Activated CD8-positive, alpha-beta T cell treated with anti-CD3 and anti-CD28 coated beads, Interleukin-2, amount 10 ng/mL, durations not matched to agents 7 days and 5 days (primary cell): ENCODE measurements around the gene BMAL1. TPM values are rescaled to one million over a fixed set of nuclear protein-coding genes. Genes with fewer than 3 reads are reported as not detected.

ENCODE experiments used
- ATAC-seq: fragments of 150-1000 bp; cut with Tn5 transposase; one replicate; pipeline ENCODE4 v1.10.0; 2021; ENCODE audit warnings: moderate library complexity
- CTCF ChIA-PET: fragments of 350-600 bp; sonication (Branson Sonifier 250); formaldehyde crosslinking; loops from one replicate; lab custom pipeline; 2021; ENCODE audit warnings: antibody characterized with exemption; lab: Charles Lee
- POLR2A ChIA-PET: fragments of 350-600 bp; sonication (Branson Sonifier 250); formaldehyde crosslinking; loops from one replicate; lab custom pipeline; 2021; ENCODE audit warnings: antibody characterized with exemption; lab: Charles Lee
- DNase-seq: peaks from one replicate; pipeline ENCODE4 v3.0.0-alpha.2; 2020
- H3K27ac Mint-ChIP-seq: one replicate; pipeline ENCODE4 v1.8.0; 2021; ENCODE audit warnings: mild to moderate bottlenecking, mixed read lengths
- H3K27me3 Mint-ChIP-seq: one replicate; pipeline ENCODE4 v1.8.0; 2021; ENCODE audit warnings: low read depth, mixed read lengths
- H3K36me3 Mint-ChIP-seq: one replicate; pipeline ENCODE4 v1.8.0; 2021; ENCODE audit warnings: low read depth, mixed read lengths
- H3K4me1 Mint-ChIP-seq: one replicate; pipeline ENCODE4 v1.8.0; 2021; ENCODE audit warnings: low read depth, mixed read lengths
- H3K4me3 Mint-ChIP-seq: one replicate; pipeline ENCODE4 v1.8.0; 2021; ENCODE audit warnings: mild to moderate bottlenecking, mixed read lengths
- H3K9me3 Mint-ChIP-seq: one replicate; pipeline ENCODE4 v1.8.0; 2022; ENCODE audit warnings: mixed read lengths; ENCODE audit not compliant: insufficient read depth
- total RNA-seq, 2 experiments: library from RNA; stranded (reverse); gene quantifications; one replicate each; pipeline ENCODE4 v1.2.3, GENCODE V29; 2021

The BMAL1 gene
- total RNA-seq, 2 experiments from 2014 or later: 41.1 to 53.5 TPM

DNA sequence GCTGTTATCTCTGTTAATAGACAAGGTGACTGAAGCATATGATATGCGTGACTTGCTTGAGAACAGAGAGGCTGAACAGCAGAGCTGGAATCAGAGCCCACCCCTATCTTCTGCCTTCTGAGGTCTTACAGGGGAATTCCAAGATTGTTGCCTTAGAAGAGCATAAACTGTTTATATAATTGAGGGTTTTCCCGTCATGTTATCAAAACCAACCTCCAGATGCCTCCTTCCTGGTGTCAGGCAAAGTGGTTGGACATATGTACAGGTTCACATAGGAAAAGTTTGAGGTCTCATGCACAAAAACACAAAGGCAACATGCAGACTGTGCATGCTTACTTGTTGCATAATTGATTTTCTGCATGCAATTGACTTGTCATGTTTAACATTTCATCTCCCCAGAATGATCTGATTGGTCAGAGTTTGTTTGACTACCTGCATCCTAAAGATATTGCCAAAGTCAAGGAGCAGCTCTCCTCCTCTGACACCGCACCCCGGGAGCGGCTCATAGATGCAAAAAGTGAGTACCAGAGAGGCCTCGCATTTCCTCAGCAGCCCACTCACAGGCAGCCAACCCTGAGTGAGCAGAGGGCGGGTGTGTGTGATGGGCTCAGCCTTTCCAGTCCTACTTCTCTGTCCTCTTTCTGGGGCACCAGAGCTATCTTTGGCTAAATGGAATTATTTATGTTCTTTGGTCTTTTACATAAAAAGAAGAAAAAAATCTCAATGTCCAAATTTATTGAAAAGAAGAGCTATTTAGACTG, 88.9 kb downstream of the BMAL1 start:
- H3K4me3 Mint-ChIP-seq: no peak overlapping the region
- ATAC-seq: no peak
- ChIA-PET POLR2A (no interaction called here), CTCF (no interaction called here)
- peaks cover 47% of the 10 kb centered on the region for H3K36me3 Mint-ChIP-seq
- no peak overlapping the region for H3K27ac Mint-ChIP-seq
- H3K4me1 Mint-ChIP-seq: no peaks in the 10 kb centered on the region
- no peaks in the 10 kb centered on the region for H3K27me3 Mint-ChIP-seq
- no peak for DNase-seq
- H3K9me3 Mint-ChIP-seq: no peaks in the 10 kb centered on the region

GRCh38 chr11:13367115-13367514, 89.5 kb downstream of the BMAL1 start:
- Mint-ChIP-seq H3K4me1 (no peaks in the 10 kb centered on the region), H3K9me3 (no peaks in the 10 kb centered on the region), H3K36me3 (peaks cover 46% of the 10 kb centered on the region), H3K27ac (no peak overlapping the region), H3K27me3 (no peaks in the 10 kb centered on the region), H3K4me3 (no peak overlapping the region)
- CTCF ChIA-PET: interaction anchor here (1.4 kb wide), 1 partner anchor 11 kb away, joined by 3 read pairs; no protein-coding TSS in a partner anchor
- ATAC-seq (no peak), DNase-seq (no peak)
- POLR2A ChIA-PET: no interaction called here

DNA sequence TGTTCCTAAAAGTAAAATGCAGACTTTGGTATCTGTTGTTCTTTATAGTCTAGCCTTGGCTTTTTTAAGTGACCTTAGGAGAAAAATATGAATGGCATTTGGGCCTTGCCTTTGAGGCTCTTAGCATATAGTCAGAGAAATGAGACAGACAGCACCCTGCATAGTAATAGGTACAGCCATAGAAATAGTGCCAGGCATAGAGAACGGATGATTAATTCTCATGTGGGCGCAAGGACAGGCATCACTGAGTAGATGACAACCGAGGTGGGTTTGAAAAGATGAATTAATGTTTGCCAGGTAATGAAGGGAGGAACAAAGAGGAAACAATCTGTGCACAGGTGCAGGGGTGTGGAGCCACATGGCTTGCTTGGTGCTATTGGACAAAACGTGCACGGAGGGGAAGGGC, 90.5 kb downstream of the BMAL1 start:
- H3K9me3 Mint-ChIP-seq: no peaks in the 10 kb centered on the region
- ATAC-seq (no peak), DNase-seq (no peak)
- no peaks in the 10 kb centered on the region for H3K27me3 Mint-ChIP-seq
- H3K27ac Mint-ChIP-seq: no peak overlapping the region
- H3K4me3 Mint-ChIP-seq: no peak overlapping the region
- no peaks in the 10 kb centered on the region for H3K4me1 Mint-ChIP-seq
- POLR2A ChIA-PET: no interaction called here
- CTCF ChIA-PET: interaction anchor here (1.4 kb wide), 1 partner anchor 12 kb away, joined by 3 read pairs; no protein-coding TSS in a partner anchor
- H3K36me3 Mint-ChIP-seq: peaks cover 44% of the 10 kb centered on the region

GRCh38 chr11:13373216-13373615, 95.6 kb downstream of the BMAL1 start:
- DNase-seq (no peak), ATAC-seq (no peak)
- CTCF ChIA-PET: interaction anchor here (2.9 kb wide), 1 partner anchor 13 kb away, joined by 14 read pairs; no protein-coding TSS in a partner anchor
- no peaks in the 10 kb centered on the region for H3K27me3 Mint-ChIP-seq
- H3K9me3 Mint-ChIP-seq: no peaks in the 10 kb centered on the region
- no peak overlapping the region for H3K27ac Mint-ChIP-seq
- H3K4me3 Mint-ChIP-seq: no peak overlapping the region
- H3K4me1 Mint-ChIP-seq: no peaks in the 10 kb centered on the region
- POLR2A ChIA-PET: no interaction called here
- H3K36me3 Mint-ChIP-seq: peaks cover 49% of the 10 kb centered on the region

GRCh38 chr11:13375798-13376197, 98.2 kb downstream of the BMAL1 start:
- ChIA-PET CTCF (interaction anchor here (1.6 kb wide), 1 partner anchor 10 kb away, joined by 7 read pairs; no protein-coding TSS in a partner anchor), POLR2A (no interaction called here)
- Mint-ChIP-seq H3K4me1 (no peaks in the 10 kb centered on the region), H3K4me3 (no peak overlapping the region), H3K36me3 (peaks cover 51% of the 10 kb centered on the region), H3K9me3 (no peaks in the 10 kb centered on the region), H3K27me3 (no peaks in the 10 kb centered on the region), H3K27ac (no peak overlapping the region)
- DNase-seq (no peak), ATAC-seq (no peak)

GRCh38 chr11:13376402-13376801, 98.8 kb downstream of the BMAL1 start:
- ChIA-PET CTCF (interaction anchor here (1.6 kb wide), 1 partner anchor 9 kb away, joined by 7 read pairs; no protein-coding TSS in a partner anchor), POLR2A (no interaction called here)
- DNase-seq (no peak), ATAC-seq (no peak)
- Mint-ChIP-seq H3K27me3 (no peaks in the 10 kb centered on the region), H3K27ac (no peak overlapping the region), H3K4me1 (no peaks in the 10 kb centered on the region), H3K4me3 (no peak overlapping the region), H3K9me3 (no peaks in the 10 kb centered on the region), H3K36me3 (peaks cover 57% of the 10 kb centered on the region)

DNA sequence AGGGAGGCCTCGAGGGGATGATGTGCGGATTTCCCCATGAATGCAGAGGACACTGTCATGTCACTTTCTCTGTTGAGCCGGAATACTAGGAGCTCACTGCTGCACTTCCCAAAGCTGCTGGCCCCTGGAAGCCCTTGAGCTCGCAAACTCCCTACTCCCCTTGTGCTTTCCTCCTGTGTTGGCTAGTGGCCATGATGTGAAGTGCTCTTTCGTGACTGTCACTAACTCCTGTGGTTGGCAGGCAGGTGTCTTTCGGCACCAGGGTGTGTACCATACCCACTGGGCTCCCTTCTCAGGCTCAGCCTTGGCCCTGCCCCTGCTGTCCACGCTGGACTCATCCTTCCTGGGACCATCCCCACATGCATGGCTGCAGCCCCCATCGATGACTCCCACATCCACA, 99.2 kb downstream of the BMAL1 start:
- CTCF ChIA-PET: no interaction called here
- POLR2A ChIA-PET: no interaction called here

DNA sequence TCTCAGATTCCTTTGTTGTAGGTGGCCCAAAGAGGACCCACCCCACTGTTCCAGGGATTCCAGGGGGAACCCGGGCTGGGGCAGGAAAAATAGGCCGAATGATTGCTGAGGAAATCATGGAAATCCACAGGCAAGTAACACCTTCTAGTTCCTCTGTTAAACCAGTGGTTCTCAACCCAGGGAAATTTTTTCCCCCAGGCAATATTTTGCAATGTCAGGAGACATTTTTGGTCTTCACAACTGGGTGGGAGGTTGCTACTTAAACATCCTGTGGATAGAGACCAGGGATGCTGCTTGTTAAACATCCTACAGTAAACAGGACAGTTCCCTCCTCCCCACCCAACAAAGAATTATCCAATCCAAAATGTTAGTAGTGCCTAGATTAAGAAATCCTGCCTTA, 100.7 kb downstream of the BMAL1 start:
- CTCF ChIA-PET: no interaction called here

More for the DNA sequence above, 99.2 kb downstream of the BMAL1 start:
- no peaks in the 10 kb centered on the region for H3K27me3 Mint-ChIP-seq
- no peak overlapping the region for H3K4me3 Mint-ChIP-seq
- no peaks in the 10 kb centered on the region for H3K9me3 Mint-ChIP-seq
- no peak overlapping the region for H3K27ac Mint-ChIP-seq
- peaks cover 61% of the 10 kb centered on the region for H3K36me3 Mint-ChIP-seq
- ATAC-seq (no peak), DNase-seq (no peak)
- H3K4me1 Mint-ChIP-seq: no peaks in the 10 kb centered on the region

DNA sequence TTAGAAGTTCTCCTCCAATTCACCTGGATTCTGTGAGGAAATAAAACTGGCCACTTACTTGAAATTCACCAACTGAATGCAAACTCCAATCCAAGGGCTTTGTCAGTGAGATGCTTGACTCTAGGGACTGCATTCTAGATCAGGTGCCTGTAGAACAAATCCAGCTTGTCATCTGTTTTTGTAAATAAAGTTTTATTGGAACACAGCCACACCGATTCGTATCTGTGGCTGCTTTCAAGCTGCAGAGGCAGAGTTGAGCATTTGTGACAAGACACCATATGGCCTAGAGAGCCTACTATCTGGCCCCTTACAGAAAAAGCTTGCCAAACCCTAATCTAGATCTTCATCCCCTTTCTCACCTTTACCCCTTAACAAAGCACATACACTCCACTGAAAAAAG, 103.1 kb downstream of the BMAL1 start:
- Mint-ChIP-seq H3K9me3 (no peaks in the 10 kb centered on the region), H3K36me3 (peaks cover 62% of the 10 kb centered on the region), H3K4me1 (no peaks in the 10 kb centered on the region), H3K27ac (no peak overlapping the region), H3K4me3 (no peak overlapping the region), H3K27me3 (no peaks in the 10 kb centered on the region)
- POLR2A ChIA-PET: no interaction called here
- DNase-seq (no peak), ATAC-seq (no peak)
- CTCF ChIA-PET: no interaction called here

More for the DNA sequence above, 100.7 kb downstream of the BMAL1 start:
- Mint-ChIP-seq H3K9me3 (no peaks in the 10 kb centered on the region), H3K4me3 (no peak overlapping the region), H3K27me3 (no peaks in the 10 kb centered on the region), H3K4me1 (no peaks in the 10 kb centered on the region), H3K36me3 (peaks cover 72% of the 10 kb centered on the region), H3K27ac (no peak overlapping the region)
- DNase-seq (no peak), ATAC-seq (no peak)
- POLR2A ChIA-PET: no interaction called here

DNA sequence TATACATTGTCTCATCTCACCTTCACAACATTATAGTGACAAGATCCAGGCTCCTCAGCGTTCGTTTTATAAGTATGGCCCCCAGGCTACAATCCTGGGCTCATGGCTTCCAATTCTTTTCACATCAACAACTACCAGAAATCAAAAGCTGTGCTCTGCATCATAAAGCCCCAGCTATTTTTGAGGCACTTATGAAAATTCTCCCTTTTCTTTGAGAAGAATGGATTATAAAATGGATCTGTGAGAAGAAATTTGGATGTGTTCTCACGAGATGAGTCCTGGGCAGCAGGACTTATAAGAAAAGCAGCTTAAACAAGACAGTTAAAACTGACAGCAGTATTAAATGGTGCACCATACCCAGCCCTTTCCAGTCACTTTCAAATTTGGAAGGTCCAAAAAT, 105.2 kb downstream of the BMAL1 start:
- ChIA-PET POLR2A (no interaction called here), CTCF (interaction anchor here (1.2 to 1.3 kb wide), 3 partner anchors 18 to 41 kb away, joined by 3 read pairs; no protein-coding TSS in a partner anchor)
- Mint-ChIP-seq H3K27me3 (no peaks in the 10 kb centered on the region), H3K4me3 (no peak overlapping the region), H3K27ac (no peak overlapping the region), H3K4me1 (no peaks in the 10 kb centered on the region), H3K36me3 (peaks cover 61% of the 10 kb centered on the region), H3K9me3 (no peaks in the 10 kb centered on the region)
- DNase-seq: no peak
- ATAC-seq: no peak

DNA sequence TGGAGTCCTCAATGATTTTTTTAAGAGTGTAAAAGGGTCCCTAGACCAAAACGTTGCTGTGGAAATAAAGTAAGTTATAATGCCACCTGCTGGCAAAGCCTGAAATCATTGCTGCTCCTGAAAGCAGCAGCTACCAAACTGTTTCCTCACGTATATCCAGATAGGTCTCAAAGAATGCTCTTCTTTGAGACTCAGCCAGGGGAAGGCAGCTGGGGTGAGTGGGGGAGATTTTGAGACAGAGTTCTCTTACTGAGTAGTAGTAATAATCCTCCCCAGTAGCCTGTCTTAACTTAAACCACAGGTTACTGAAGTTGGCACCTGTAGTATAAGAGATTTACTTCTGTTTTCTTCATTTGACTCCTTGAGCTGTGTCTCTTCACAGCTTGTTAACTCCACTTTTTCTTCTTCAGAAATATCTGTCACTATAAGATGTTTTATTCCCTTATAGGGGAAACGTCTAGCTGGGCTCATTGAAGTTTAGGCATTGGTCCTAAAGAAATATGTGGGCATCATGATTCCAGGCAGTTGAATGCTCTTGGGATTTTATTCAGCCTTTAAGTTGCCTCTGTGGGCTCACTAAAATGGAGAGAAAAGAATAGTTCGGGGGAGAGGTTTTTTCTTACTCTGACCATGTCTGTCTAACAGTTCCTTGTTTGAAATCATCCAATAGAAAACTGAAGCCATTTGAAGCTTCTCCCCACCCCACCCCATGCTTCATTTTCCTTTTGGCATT, 107.5 kb downstream of the BMAL1 start:
- Mint-ChIP-seq H3K4me1 (no peaks in the 10 kb centered on the region), H3K36me3 (peaks cover 69% of the 10 kb centered on the region)
- CTCF ChIA-PET: interaction anchor here (0.8 to 2.2 kb wide), 25 partner anchors 9 to 201 kb away, joined by 3 to 14 read pairs (median 4); partner anchors contain the start of gene BTBD10

More for the DNA sequence above, 107.5 kb downstream of the BMAL1 start:
- ATAC-seq: peak; percentile 33
- Mint-ChIP-seq H3K27ac (peak overlapping the region; percentile 34), H3K9me3 (no peaks in the 10 kb centered on the region), H3K4me3 (no peak overlapping the region), H3K27me3 (no peaks in the 10 kb centered on the region)
- DNase-seq: peak; percentile 53
- POLR2A ChIA-PET: interaction anchor here (0.9 to 1.8 kb wide), 2 partner anchors 78 to 79 kb away, joined by 3 to 6 read pairs; partner anchors contain the start of gene BTBD10
